ENCODE measurements around the gene IGF1R.
A peak's percentile ranks its signal among the peaks of the same experiment; 100 is the strongest.
"Not testable (repeated sequence)": the region's sequence is repeated elsewhere in the genome, so short reads cannot be mapped to it uniquely, and the experiment has no call there.

Gene IGF1R

DNA sequence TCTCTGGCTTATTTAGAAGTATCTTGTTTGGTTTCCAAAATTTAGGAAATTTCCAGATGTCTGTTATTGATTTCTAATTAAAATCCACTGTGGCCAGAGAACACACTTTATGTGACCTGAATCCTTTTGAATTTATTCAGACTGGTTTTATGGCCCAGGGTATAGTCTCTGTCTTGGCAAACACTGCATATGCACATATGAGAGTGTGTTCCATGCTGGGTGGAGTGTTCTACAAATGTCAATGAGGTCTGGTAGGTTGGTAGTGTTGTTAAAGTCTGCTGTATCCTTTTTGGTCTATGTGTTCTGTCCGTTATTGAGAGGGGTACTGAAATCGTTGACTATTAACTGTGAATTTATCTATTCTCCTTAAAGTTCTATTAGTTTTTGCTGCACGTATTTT is 329.1 kb downstream of the IGF1R start:
- DNase-seq = no peak
- in situ Hi-C loops (cut with MboI; ENCODE audit: low pct_unique_long_range_greater_than_20kb, low sequenced_read_pairs) = no loop called here

DNA sequence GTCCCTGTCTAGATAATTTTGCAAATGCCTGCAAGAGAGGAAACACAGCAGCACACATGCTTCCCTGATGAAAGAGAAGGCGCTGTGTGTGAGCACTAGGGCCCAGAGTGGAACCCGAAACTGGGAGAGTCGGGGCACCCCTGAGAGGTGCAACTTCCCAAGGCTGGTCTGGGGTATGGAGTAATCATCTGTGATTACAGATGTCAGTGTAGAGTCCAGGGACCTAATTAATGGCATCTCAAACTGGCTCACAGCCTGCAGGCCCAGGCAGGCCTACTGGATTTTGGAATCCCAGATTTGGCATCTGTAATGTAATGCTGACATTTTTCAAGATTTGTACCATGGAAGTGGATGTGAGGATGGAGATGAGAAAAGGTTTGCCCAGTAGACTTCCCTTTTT is 329.8 kb downstream of the IGF1R start:
- in situ Hi-C loops (cut with MboI; ENCODE audit: low pct_unique_long_range_greater_than_20kb, low sequenced_read_pairs) = no loop called here
- no peak for DNase-seq

DNA sequence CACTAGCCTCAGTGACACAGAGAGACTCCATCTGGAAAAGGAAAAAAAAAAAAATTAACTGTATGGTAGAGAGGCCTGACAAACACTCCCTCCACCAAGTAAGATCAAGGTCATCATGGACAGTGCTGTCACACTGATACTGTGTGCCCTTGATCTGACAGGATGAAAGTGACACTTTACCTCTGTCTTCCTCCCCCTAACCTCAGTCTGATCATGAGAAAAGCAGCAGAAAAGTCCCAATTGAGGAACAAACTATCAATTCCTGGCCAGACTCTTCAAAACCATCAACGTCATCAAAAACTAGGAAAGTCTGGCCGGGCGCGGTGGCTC is 332.5 kb downstream of the IGF1R start:
- in situ Hi-C loops (cut with MboI; ENCODE audit: low pct_unique_long_range_greater_than_20kb, low sequenced_read_pairs) = no loop called here
- DNase-seq = no peak

DNA sequence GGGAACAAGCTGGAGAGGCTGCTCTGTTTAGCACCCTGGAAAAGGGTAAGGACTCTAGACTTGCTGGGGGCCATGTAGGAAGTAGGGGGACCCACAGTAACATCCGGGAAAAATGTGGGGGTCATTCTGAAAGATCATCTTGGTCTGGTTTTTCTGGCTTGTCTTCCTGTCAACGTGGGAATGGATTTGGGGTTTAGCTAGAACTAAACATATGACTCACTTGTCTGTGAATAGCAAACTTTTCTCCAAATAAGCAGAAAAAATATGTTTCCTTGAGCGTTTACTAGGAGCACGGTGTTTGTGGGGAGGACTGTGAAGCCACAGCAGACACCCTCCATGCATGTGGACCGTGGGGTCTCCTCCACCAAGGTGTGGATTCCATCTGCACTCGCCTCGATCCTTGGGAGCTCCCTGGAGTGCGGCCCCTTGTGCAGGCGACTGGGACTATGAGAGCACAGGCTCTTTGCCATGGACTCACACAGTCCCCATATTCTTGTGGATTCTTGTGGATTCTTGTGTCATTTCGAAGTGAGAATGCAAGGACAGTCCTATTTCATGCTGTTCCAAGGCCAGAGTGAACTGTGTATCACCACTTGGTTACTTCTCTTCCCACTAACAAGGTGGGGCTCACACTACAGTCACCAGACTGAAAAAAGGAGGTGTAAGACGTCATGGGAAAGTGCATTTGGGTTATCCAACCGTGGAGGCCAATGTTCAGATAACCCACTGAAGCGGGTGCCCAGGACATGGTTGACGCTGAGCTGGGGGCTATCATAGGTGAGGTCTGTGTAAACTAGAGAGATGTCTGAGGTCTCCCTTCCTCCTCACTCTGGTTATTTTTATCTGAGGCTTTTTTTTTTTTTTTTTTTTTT is 333.7 kb downstream of the IGF1R start:
- in situ Hi-C loops (cut with MboI; ENCODE audit: low pct_unique_long_range_greater_than_20kb, low sequenced_read_pairs) = no loop called here
- no peak for DNase-seq

DNA sequence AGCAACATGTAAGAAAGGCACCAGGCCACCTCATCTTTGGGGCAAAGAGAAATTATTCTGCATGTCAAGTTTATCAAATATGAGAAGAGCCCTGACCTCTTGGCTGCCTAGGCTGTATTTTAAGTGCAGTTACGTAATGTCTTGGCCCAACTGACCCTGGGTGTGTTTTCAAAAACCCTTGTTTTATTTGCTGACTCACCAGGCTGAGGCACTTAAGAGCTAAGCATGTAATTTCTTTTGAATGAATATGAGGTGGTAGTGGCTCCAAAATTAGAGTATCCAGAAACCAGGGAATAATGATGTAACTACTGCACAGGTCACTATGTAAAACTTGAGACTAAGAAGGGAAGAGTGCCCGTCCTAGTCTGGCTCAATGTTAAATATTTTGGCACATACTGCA is 335.0 kb downstream of the IGF1R start:
- peak; percentile 10 for DNase-seq
- in situ Hi-C loops (cut with MboI; ENCODE audit: low pct_unique_long_range_greater_than_20kb, low sequenced_read_pairs) = no loop called here

DNA sequence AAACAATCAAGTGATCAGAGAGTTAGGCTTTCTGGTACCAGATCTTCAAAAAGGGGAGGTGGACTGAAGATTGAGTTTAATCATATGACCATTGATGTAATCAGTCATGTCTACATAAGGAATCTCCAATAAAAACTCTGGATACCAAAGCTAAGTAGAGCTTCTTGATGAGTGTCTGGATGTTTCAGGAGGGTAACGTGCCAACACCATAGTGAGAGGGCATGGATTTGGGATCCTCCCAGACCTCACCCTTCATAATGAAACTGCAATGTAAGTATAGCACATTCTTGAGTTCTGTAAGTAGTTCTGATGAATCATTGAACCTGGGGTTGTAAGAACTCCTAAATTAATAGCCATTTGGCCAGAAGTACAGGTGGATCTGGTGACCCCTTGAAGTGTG is 337.9 kb downstream of the IGF1R start:
- DNase-seq = no peak
- in situ Hi-C loops (cut with MboI; ENCODE audit: low pct_unique_long_range_greater_than_20kb, low sequenced_read_pairs) = no loop called here

DNA sequence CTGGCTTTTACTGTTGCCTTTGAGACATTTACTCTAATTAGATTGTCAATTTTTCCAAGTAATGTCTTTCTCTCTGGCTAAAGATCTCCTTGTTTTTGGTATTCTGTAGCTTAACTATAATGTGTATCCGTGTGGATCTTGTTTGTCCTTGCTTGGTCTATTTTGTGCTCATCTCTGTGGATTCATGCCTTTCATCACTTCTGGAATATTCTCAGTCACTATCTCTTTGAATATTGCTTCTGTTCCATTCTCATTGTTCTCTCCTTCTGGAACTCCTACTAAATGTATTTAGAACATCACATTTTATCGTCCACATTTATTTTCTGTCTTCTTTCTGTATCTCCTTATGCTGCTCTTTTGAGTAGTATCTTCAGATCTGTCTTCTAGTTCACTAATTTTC is 346.6 kb downstream of the IGF1R start:
- in situ Hi-C loops (cut with MboI; ENCODE audit: low pct_unique_long_range_greater_than_20kb, low sequenced_read_pairs) = no loop called here
- DNase-seq = no peak

DNA sequence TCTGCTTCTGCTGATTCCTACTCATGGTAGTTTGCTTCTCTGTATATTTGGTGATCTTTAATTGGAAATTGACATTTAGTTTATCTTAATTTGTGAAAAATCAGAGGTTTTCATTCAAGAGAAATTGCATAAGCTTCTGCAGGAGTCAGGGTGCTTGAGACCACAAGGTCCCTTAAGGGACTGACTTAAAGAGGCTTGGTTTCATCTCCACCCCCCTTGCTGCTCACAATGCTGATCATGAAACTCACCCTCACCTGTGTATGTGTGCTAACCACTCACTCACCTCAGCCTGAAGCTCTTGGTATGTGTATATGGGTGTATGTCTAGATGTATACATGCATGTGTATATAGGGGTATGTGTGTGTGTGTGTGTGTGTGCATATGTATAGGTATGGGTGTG is 347.8 kb downstream of the IGF1R start:
- DNase-seq = no peak
- in situ Hi-C loops (cut with MboI; ENCODE audit: low pct_unique_long_range_greater_than_20kb, low sequenced_read_pairs) = no loop called here

DNA sequence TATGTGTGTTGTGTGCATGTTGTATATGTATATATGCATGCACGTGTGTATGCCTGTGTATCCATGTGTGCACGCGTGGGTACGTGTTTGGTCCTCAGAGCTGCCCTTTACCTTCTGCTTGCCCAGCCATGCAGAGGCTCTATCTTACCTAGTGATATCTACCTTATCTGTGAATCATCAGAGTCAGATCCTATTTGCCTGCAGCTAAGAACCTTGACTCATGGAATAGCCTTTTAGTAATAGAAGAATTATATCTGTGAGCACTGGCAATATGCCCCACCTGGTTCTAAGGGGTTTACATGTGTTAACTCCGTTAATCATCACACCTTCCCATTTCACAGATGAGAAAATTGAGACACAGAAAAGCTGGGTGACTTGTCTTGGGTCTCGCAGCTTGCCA is 348.3 kb downstream of the IGF1R start:
- DNase-seq = no peak
- in situ Hi-C loops (cut with MboI; ENCODE audit: low pct_unique_long_range_greater_than_20kb, low sequenced_read_pairs) = no loop called here

DNA sequence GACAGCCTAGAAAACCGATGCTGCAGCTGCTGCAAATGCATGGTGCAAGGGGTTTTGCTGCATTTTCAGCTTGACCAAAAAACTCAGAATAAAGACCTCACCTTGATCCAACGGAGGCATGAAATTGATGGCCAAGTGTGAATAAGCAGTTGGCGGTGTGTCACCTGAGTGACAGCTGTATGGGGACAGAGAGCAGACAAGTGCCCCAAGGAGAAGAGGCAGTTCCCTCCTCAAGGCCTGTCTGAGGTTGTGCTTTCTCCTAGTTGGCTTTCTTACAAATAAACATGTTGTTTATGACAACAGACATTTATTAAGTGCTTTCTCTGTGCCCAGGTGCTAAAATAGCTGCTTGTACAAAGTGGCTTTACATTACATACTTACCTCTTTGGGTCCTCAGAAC is 349.0 kb downstream of the IGF1R start:
- in situ Hi-C loops (cut with MboI; ENCODE audit: low pct_unique_long_range_greater_than_20kb, low sequenced_read_pairs) = no loop called here
- DNase-seq = no peak

DNA sequence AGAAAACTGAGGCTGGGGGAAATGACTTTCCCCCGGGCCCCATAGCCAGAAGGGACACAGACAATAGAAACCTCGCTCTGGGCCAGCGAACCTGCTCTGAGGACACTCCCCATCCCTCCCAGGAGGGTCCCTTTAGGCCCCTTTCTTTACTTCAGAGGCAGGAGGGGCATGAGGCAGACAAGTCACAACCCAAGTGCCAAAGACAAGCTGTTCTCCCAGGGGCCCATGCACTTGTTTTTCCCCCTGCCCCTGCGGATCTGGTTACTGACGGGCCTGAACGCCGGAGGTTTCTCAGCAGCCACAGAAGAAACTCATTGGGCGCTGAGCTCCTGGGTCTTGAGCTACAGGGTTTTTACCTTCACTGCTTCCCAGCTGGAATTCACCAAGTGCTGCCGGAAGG is 349.4 kb downstream of the IGF1R start:
- no peak for DNase-seq
- in situ Hi-C loops (cut with MboI; ENCODE audit: low pct_unique_long_range_greater_than_20kb, low sequenced_read_pairs) = no loop called here

DNA sequence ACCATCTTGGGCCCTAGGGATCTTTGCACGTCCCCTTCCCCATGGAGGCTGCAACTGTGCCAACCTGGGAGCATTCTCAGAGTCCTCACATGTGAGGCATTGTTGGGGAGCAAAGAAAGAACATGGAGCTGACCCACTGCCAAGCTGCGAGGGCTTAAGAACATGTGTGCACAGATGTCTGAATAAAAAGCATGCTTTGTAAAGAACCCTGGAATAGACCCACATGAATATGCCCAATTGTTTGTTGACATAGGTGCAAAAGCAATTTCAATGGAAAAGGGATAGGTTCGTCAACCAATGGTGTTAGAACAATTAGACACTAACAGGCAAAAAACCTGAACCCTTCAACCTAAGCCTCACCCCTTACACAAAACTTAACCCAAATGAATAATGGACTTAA is 349.9 kb downstream of the IGF1R start:
- no peak for DNase-seq
- in situ Hi-C loops (cut with MboI; ENCODE audit: low pct_unique_long_range_greater_than_20kb, low sequenced_read_pairs) = no loop called here

DNA sequence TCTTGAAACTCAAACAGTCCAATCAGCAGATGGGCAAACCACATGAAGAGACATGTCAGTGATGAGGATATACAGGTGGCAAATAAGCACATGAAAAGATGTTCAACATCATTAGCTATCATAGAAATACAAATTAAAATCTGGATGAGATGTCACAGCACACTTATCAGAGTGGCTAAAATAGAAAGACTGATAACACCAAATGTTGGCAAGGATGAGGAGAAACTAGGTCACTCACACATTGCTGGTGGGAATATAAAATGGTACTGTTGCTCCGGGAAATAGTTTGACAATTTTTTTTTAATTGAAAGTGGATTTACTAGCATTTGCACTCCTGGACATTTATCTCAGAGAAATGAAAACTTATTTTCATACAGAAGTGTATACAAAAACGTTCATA is 350.9 kb downstream of the IGF1R start:
- in situ Hi-C loops (cut with MboI; ENCODE audit: low pct_unique_long_range_greater_than_20kb, low sequenced_read_pairs) = no loop called here
- no peak for DNase-seq

DNA sequence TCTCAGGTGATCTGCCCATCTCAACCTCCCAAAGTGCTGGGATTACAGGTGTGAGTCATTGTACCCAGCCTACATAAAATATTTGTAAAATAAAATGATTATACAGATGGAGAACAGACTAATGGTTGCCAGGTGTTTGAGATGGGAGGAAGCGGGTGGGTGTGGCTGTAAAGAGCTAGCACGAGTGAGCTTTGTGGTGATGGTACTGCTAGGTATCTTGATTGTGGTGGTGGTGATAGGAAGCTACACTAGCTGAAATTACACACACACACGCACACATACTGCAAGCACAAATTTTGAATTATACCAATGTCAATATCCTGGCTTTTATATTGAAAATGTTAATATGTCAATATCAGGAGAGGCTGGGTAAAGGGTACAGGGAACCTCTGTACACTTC is 353.9 kb downstream of the IGF1R start:
- in situ Hi-C loops (cut with MboI; ENCODE audit: low pct_unique_long_range_greater_than_20kb, low sequenced_read_pairs) = no loop called here

DNA sequence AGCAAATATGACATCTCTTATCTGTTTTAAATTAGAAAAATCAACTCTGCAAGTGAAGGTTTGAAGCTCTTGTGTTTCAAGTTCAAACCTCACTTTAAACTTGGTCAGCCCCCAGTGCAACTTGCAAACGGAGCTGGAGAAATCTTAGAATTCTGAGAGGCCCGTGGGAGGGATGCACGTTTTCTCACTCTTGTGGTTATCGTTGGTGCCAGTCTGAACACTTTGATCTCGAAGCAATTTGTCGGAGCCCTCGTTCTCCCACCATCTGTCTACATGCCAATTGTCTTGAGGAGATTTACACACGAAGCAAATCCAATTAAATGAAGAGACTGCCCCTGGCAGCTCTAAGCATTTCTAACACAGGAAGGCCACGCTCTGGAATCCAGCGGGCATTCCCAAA is 355.0 kb downstream of the IGF1R start:
- in situ Hi-C loops (cut with MboI; ENCODE audit: low pct_unique_long_range_greater_than_20kb, low sequenced_read_pairs); DNase-seq: not testable (repeated sequence)

More for the DNA sequence above, 353.9 kb downstream of the IGF1R start:
- no peak for DNase-seq

DNA sequence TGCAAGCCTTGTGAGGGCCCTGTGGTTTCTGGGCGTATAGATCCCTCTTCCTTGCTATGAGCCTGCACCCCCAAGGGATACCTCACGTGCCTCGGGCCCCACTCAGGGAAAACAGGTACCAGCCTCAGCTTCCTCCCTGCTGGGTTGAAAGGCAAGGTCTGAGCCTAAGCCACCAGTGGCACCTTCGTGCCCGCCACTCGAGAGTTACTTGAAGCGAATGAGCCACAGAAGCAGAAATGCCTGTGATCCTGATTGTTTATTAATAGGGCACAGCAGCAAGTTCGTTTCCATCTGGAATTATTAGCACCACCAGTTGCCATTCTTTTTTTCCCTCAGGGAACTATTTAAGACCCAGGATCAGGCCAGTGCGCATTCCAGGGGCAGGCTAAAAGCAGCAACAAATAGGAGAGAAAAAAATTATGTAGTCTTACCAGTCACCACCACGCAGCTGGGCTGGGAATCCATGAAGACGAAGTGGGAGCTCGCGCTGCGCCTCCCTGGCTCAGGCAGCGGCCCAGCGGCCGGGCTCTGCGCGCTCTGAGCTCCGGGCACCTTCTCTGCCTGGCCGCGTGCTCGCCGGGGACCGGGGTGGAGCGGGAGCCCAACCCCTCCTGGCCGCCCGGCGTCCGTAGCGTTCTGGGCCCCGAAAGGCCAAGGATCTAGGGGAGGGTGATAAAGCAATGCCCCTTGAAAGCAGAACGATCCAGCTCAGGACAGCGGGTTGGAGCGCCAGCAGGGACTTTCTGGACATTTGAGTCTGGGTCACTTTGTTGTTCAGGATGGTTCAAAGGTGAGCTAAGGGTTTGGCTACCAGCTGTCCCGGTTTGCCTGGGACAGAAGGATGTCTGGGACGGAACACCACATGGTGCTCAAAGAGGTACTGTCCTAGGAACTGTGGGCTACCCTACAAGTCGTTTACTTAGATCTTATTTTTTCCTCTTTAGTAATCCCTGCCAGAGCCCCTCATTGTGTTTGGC is 356.9 kb downstream of the IGF1R start:
- DNase-seq; in situ Hi-C loops (cut with MboI; ENCODE audit: low pct_unique_long_range_greater_than_20kb, low sequenced_read_pairs): not testable (repeated sequence)

DNA sequence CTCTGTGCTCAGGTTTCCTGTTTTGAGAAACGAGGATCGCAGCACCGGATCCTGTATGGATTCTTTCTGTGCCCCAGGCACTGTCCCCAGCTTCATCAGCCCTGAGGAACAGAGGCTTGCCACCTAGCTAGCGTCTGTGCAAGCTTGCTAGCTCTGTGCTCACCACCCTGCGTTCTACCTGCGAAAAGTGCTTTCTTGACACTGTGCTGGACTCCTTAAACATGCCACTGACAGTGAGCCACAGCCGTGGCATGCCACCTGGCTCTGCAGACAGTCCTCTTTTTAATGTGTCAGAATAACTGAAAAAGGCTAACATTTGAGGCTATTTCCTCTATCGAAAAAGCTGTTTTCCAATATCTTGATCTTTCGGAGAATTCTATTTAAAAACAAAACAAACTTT is 357.8 kb downstream of the IGF1R start:
- DNase-seq = no peak
- in situ Hi-C loops (cut with MboI; ENCODE audit: low pct_unique_long_range_greater_than_20kb, low sequenced_read_pairs) = no loop called here

DNA sequence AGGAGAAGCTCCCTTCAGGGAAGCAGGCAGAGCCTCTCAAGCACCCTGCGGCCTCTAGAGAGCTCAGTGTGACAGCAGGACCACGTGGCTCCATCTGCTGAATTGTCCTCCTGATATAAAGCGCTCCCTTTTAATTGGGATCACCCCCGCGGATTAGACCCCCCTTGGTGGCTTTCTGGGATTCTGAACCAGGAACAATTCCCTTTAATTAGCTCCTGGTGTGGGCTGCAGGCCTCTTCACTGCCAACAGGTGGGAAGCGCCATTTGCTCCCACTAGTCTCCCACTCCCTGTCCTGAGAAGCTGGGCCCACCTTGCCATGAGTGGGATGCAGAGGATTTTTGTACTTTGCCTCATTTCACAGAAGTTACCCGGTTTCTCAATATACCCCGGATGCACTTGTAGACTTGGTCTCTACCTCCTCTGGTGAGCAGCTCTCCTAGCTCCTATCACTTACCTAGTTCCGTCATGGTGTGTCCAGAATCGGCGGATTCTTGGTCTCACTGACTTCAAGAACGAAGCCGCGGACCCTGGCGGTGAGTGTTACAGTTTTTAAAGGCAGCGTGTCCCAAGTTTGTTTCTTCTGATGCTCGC is 358.7 kb downstream of the IGF1R start:
- in situ Hi-C loops (cut with MboI; ENCODE audit: low pct_unique_long_range_greater_than_20kb, low sequenced_read_pairs) = no loop called here
- DNase-seq = no peak

DNA sequence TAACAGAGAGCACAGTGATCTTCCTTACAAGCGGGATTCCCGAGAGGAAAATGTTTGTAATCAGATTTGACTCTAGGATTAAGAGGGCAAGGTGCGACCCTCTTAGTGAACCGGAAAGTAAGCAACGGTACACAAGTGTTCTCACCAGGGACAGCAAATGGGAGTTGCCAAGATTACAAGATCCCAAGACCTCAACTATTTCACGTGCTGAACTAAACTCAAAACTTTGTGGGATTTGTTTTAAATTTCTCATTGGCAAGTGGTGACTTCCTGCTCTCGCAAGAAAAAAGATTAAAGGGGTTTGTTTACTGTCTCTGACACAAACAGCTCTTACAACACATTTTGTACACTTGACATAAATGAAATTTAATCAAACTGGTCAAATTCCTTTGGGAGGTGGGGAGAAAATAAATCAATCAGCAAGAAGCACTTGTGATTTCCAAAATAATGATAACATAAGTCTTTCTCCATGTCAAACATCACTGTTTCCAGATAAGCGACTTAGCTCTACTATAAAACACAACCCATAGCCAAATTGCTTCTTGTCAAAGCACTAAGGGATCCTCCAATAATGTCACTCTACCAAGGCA is 361.5 kb downstream of the IGF1R start:
- in situ Hi-C loops (cut with MboI; ENCODE audit: low pct_unique_long_range_greater_than_20kb, low sequenced_read_pairs) = no loop called here

DNA sequence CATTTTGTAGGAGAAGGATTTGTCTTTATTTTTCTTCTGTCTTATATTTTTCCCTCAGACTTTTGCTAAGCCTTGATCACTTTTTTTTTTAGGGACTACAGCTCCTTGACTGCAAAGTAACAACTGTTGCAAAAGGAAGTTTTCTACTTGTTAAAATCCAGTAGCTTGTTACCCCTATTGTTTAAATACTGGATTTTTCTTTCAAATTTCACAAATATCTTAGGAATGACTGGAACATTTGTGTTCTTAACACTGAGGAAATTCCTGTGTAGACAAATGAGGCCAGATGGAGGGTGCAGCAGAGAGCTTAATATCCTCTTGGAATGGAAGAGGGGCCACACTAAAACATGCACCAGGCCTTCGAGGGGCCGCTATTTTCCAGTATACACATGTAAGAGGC is 362.4 kb downstream of the IGF1R start:
- no peak for DNase-seq
- in situ Hi-C loops (cut with MboI; ENCODE audit: low pct_unique_long_range_greater_than_20kb, low sequenced_read_pairs) = no loop called here

More for the DNA sequence above, 361.5 kb downstream of the IGF1R start:
- DNase-seq = no peak
